GM18508 (cell line): Measurements from ENCODE around the gene RPS5.

Source experiments
- ATAC-seq: cut with Tn5 transposase; IDR thresholded peaks from one replicate; pipeline ENCODE4 v1.9.1; 2021; ENCODE audit warnings: moderate number of reproducible peaks; ENCODE audit not compliant: insufficient read depth, unreplicated experiment

The RPS5 gene

GRCh38 chr19:58381460-58382212 is 5.4 kb upstream of the RPS5 start:
- ATAC-seq = no peak

GRCh38 chr19:58382997-58383603 is 4.0 kb upstream of the RPS5 start:
- ATAC-seq = no peak

GRCh38 chr19:58385313-58385890 is 1.7 kb upstream of the RPS5 start:
- ATAC-seq = no peak

- no peak for ATAC-seq
Measured at GRCh38 chr19:58385891-58386575, 1.0 kb upstream of the RPS5 start.

- ATAC-seq = no peak
Measured at GRCh38 chr19:58387338-58388174, 487 bp downstream of the RPS5 start.

- ATAC-seq = no peak
Measured at GRCh38 chr19:58388175-58388526, 1.1 kb downstream of the RPS5 start.

- ATAC-seq = no peak
Measured at GRCh38 chr19:58392945-58393724, 6.1 kb downstream of the RPS5 start.

- no peak for ATAC-seq
Measured at GRCh38 chr19:58393725-58394033, 6.6 kb downstream of the RPS5 start.

GRCh38 chr19:58394821-58395219 is 7.8 kb downstream of the RPS5 start:
- ATAC-seq = no peak

- ATAC-seq = no peak
Measured at GRCh38 chr19:58395220-58395978, 8.3 kb downstream of the RPS5 start, which contains the start of gene RNF225. RNF225 (plus strand) TSS chr19:58395656; CDS start chr19:58396090, 434 bp downstream.

GRCh38 chr19:58395979-58396627 is 9.0 kb downstream of the RPS5 start:
- ATAC-seq = no peak

GRCh38 chr19:58396691-58397532 is 9.8 kb downstream of the RPS5 start:
- no peak for ATAC-seq

- ATAC-seq = no peak
Measured at GRCh38 chr19:58397533-58398037, 10.5 kb downstream of the RPS5 start.

GRCh38 chr19:58398087-58398486 is 11.0 kb downstream of the RPS5 start:
- no peak for ATAC-seq

- no peak for ATAC-seq
Measured at GRCh38 chr19:58398545-58398944, 11.5 kb downstream of the RPS5 start.

- ATAC-seq = no peak
Measured at GRCh38 chr19:58399903-58400302, 12.8 kb downstream of the RPS5 start.

- no peak for ATAC-seq
Measured at GRCh38 chr19:58400316-58400915, 13.3 kb downstream of the RPS5 start.
